B cell (primary cell): Measurements from ENCODE around the gene ADCY2.

ENCODE experiments used
- CTCF ChIP-seq: fragments of 200-600 bp; IDR thresholded peaks from one replicate; pipeline ENCODE4 v1.8.0; 2022; ENCODE audit warnings: antibody characterized with exemption, mild to moderate bottlenecking
- EZH2 ChIP-seq: IDR thresholded peaks from 2 replicates; pipeline ENCODE4 v1.6.1; 2012; ENCODE audit warnings: borderline replicate concordance, low read depth, mild to moderate bottlenecking, moderate library complexity, low read length; ENCODE audit not compliant: insufficient read depth, poor library complexity, severe bottlenecking

- TF ChIP-seq CTCF (no peak), EZH2 (no peak)
Measured at GRCh38 chr5:7756453-7756852, 360.5 kb downstream of the ADCY2 start.
